Mesendoderm (in vitro differentiated cells): ENCODE results near the gene CAMTA1.

ENCODE experiments used
- DNase-seq: peaks from one replicate; pipeline ENCODE4 v3.0.0; 2013
- H2AK5ac ChIP-seq: 2 replicates; pipeline ENCODE4 v1.6.1; 2013; ENCODE audit warnings: low read length, inconsistent platforms
- H2BK120ac ChIP-seq: 2 replicates; pipeline ENCODE4 v1.6.1; 2013; ENCODE audit warnings: low read depth, mild to moderate bottlenecking, low read length, moderate library complexity, mixed read lengths
- H2BK15ac ChIP-seq: replicated peaks from 2 replicates; pipeline ENCODE4 v1.6.1; 2013; ENCODE audit warnings: low read depth, mild to moderate bottlenecking, moderate library complexity
- H2BK5ac ChIP-seq: 2 replicates; pipeline ENCODE4 v1.6.1; 2013; ENCODE audit warnings: low read length, inconsistent platforms
- H3K18ac ChIP-seq: 2 replicates; pipeline ENCODE4 v1.6.1; 2013; ENCODE audit warnings: mild to moderate bottlenecking, low read length, mixed read lengths
- H3K23ac ChIP-seq: one replicate; pipeline ENCODE4 v1.6.1; 2013; ENCODE audit warnings: low read length
- H3K27ac ChIP-seq: 2 replicates; pipeline ENCODE4 v1.5.1; 2013; ENCODE audit warnings: low read depth, mild to moderate bottlenecking, inconsistent platforms, low read length, moderate library complexity
- H3K27me3 ChIP-seq: 2 replicates; pipeline ENCODE4 v1.6.1; 2013; ENCODE audit warnings: low read length, control low read depth, mild to moderate bottlenecking, inconsistent platforms; ENCODE audit not compliant: insufficient read depth, poor library complexity
- H3K36me3 ChIP-seq: 2 replicates; pipeline ENCODE4 v1.6.1; 2013; ENCODE audit warnings: low read length, inconsistent platforms; ENCODE audit not compliant: control insufficient read depth, insufficient read depth
- H3K4ac ChIP-seq: one replicate; pipeline ENCODE4 v1.6.1; 2013; ENCODE audit warnings: low read depth, mild to moderate bottlenecking, low read length, moderate library complexity
- H3K4me1 ChIP-seq: 2 replicates; pipeline ENCODE4 v1.6.1; 2013; ENCODE audit warnings: low read depth, low read length, inconsistent platforms; ENCODE audit not compliant: control insufficient read depth
- H3K4me2 ChIP-seq: 2 replicates; pipeline ENCODE4 v1.6.1; 2013; ENCODE audit warnings: low read length
- H3K4me3 ChIP-seq: 2 replicates; pipeline ENCODE4 v1.5.1; 2013; ENCODE audit warnings: mild to moderate bottlenecking, low read length
- H3K56ac ChIP-seq: one replicate; pipeline ENCODE4 v1.6.1; 2013; ENCODE audit warnings: low read length
- H3K79me1 ChIP-seq: 2 replicates; pipeline ENCODE4 v1.6.1; 2013; ENCODE audit warnings: low read length, inconsistent platforms
- H3K79me2 ChIP-seq: 2 replicates; pipeline ENCODE4 v1.6.1; 2013; ENCODE audit warnings: mild to moderate bottlenecking, low read length; ENCODE audit not compliant: control insufficient read depth, insufficient read depth
- H3K9ac ChIP-seq: 2 replicates; pipeline ENCODE4 v1.6.1; 2013; ENCODE audit warnings: low read length, inconsistent platforms
- H4K5ac ChIP-seq: one replicate; pipeline ENCODE4 v1.6.1; 2013; ENCODE audit warnings: low read length
- H4K8ac ChIP-seq: one replicate; pipeline ENCODE4 v1.6.1; 2013; ENCODE audit warnings: low read depth, mild to moderate bottlenecking, control low read depth, low read length, moderate library complexity
- WGBS: extraction: QIAGEN DNeasy Blood & Tissue Kit; methylation state at CpG from one replicate; pipeline ENCODE4 v1.1.7; 2013; ENCODE audit warnings: low lambda C conversion rate, missing lambda C conversion rate; ENCODE audit not compliant: insufficient coverage; ENCODE audit errors: extremely low coverage; 5-methylcytosine and 5-hydroxymethylcytosine counted together

Gene CAMTA1

GRCh38 chr1:7346600-7347570 is 561.6 kb downstream of the CAMTA1 start:
- H2AK5ac ChIP-seq: no peak overlapping the region

GRCh38 chr1:7348073-7348472 is 562.8 kb downstream of the CAMTA1 start:
- no CpG with 5 or more reads among the region's 10 CpGs for WGBS
- no peak overlapping the region for H3K18ac ChIP-seq
- H2BK5ac ChIP-seq: no peak overlapping the region
- no peak overlapping the region for H3K4me3 ChIP-seq
- no peak overlapping the region for H3K4ac ChIP-seq
- H3K79me2 ChIP-seq: no peaks in the 10 kb centered on the region
- H4K5ac ChIP-seq: no peak overlapping the region
- H3K23ac ChIP-seq: peak overlapping the region; percentile 66
- H2BK120ac ChIP-seq: no peak overlapping the region
- no peaks in the 10 kb centered on the region for H3K27me3 ChIP-seq
- H4K8ac ChIP-seq: no peak overlapping the region
- H3K4me1 ChIP-seq: no peaks in the 10 kb centered on the region
- no peak for DNase-seq
- no peaks in the 10 kb centered on the region for H3K79me1 ChIP-seq
- H3K36me3 ChIP-seq: no peaks in the 10 kb centered on the region
- no peak overlapping the region for H3K4me2 ChIP-seq
- no peak overlapping the region for H2AK5ac ChIP-seq
- H2BK15ac ChIP-seq: no peak overlapping the region
- no peak overlapping the region for H3K56ac ChIP-seq
- no peak overlapping the region for H3K27ac ChIP-seq
- H3K9ac ChIP-seq: no peak overlapping the region

More at GRCh38 chr1:7346600-7347570, 561.6 kb downstream of the CAMTA1 start:
- no peak overlapping the region for H3K4ac ChIP-seq
- H3K4me2 ChIP-seq: no peak overlapping the region
- no peaks in the 10 kb centered on the region for H3K27me3 ChIP-seq
- H2BK120ac ChIP-seq: no peak overlapping the region
- H3K56ac ChIP-seq: no peak overlapping the region
- no peak overlapping the region for H3K18ac ChIP-seq
- H3K4me3 ChIP-seq: no peak overlapping the region
- no peaks in the 10 kb centered on the region for H3K36me3 ChIP-seq
- no peak for DNase-seq
- H3K4me1 ChIP-seq: no peaks in the 10 kb centered on the region
- no peak overlapping the region for H2BK5ac ChIP-seq
- no peak overlapping the region for H3K23ac ChIP-seq
- no peak overlapping the region for H3K9ac ChIP-seq
- WGBS: no CpG with 5 or more reads among the region's 24 CpGs
- H2BK15ac ChIP-seq: no peak overlapping the region
- H4K8ac ChIP-seq: no peak overlapping the region
- no peaks in the 10 kb centered on the region for H3K79me1 ChIP-seq
- H3K27ac ChIP-seq: no peak overlapping the region
- no peaks in the 10 kb centered on the region for H3K79me2 ChIP-seq
- no peak overlapping the region for H4K5ac ChIP-seq

- H2BK5ac ChIP-seq: no peak overlapping the region
- H3K56ac ChIP-seq: no peak overlapping the region
- H2BK120ac ChIP-seq: no peak overlapping the region
- H2AK5ac ChIP-seq: no peak overlapping the region
- H3K18ac ChIP-seq: no peak overlapping the region
- no peaks in the 10 kb centered on the region for H3K36me3 ChIP-seq
- no peak overlapping the region for H3K4me3 ChIP-seq
- no peaks in the 10 kb centered on the region for H3K4me1 ChIP-seq
- no peak overlapping the region for H4K5ac ChIP-seq
- peak overlapping the region; percentile 66 for H3K23ac ChIP-seq
- H3K27ac ChIP-seq: no peak overlapping the region
- WGBS: no CpG with 5 or more reads among the region's 10 CpGs
- no peaks in the 10 kb centered on the region for H3K79me2 ChIP-seq
- H3K9ac ChIP-seq: no peak overlapping the region
- no peak overlapping the region for H4K8ac ChIP-seq
- H3K79me1 ChIP-seq: no peaks in the 10 kb centered on the region
- DNase-seq: no peak
- H3K27me3 ChIP-seq: no peaks in the 10 kb centered on the region
- no peak overlapping the region for H2BK15ac ChIP-seq
- H3K4ac ChIP-seq: no peak overlapping the region
- H3K4me2 ChIP-seq: no peak overlapping the region
Measured at GRCh38 chr1:7348580-7348979, 563.3 kb downstream of the CAMTA1 start.

GRCh38 chr1:7350804-7351203 is 565.5 kb downstream of the CAMTA1 start:
- Histone ChIP-seq H3K79me2 (no peaks in the 10 kb centered on the region), H2BK120ac (no peak overlapping the region), H3K4ac (no peak overlapping the region), H4K8ac (no peak overlapping the region), H2AK5ac (no peak overlapping the region), H4K5ac (no peak overlapping the region), H3K4me3 (no peak overlapping the region), H3K4me1 (no peaks in the 10 kb centered on the region), H3K56ac (no peak overlapping the region), H3K23ac (no peak overlapping the region), H3K4me2 (no peak overlapping the region), H3K27ac (no peak overlapping the region), H3K18ac (no peak overlapping the region), H2BK5ac (no peak overlapping the region), H3K9ac (no peak overlapping the region), H3K36me3 (no peaks in the 10 kb centered on the region), H3K27me3 (no peaks in the 10 kb centered on the region), H2BK15ac (no peak overlapping the region), H3K79me1 (no peaks in the 10 kb centered on the region)
- no peak for DNase-seq
- no CpG with 5 or more reads among the region's 8 CpGs for WGBS

- Histone ChIP-seq H3K79me1 (no peaks in the 10 kb centered on the region), H3K56ac (no peak overlapping the region), H3K4ac (no peak overlapping the region), H3K4me3 (no peak overlapping the region), H3K27me3 (no peaks in the 10 kb centered on the region), H2BK5ac (no peak overlapping the region), H2BK15ac (no peak overlapping the region), H3K18ac (no peak overlapping the region), H3K9ac (no peak overlapping the region), H3K36me3 (no peaks in the 10 kb centered on the region), H4K8ac (no peak overlapping the region), H3K79me2 (no peaks in the 10 kb centered on the region), H4K5ac (no peak overlapping the region), H2AK5ac (no peak overlapping the region), H3K4me1 (no peaks in the 10 kb centered on the region), H3K27ac (no peak overlapping the region), H2BK120ac (no peak overlapping the region), H3K23ac (no peak overlapping the region), H3K4me2 (no peak overlapping the region)
- no CpG with 5 or more reads among the region's 13 CpGs for WGBS
- no peak for DNase-seq
Measured at GRCh38 chr1:7351649-7352048, 566.4 kb downstream of the CAMTA1 start.
